H1 (cell line): ENCODE measurements around the gene PLD6. TPM values are rescaled to one million over a fixed set of nuclear protein-coding genes. Genes with fewer than 3 reads are reported as not detected.

ENCODE experiments used
- CTCF ChIA-PET: fragments of 300-600 bp; sonication (Branson Sonifier 250); formaldehyde crosslinking; loops from one replicate; lab custom pipeline; 2021; ENCODE audit not compliant: partially characterized antibody; lab: Charles Lee
- POLR2A ChIA-PET: fragments of 300-600 bp; sonication (Branson Sonifier 250); formaldehyde crosslinking; loops from one replicate; lab custom pipeline; 2021; ENCODE audit warnings: inconsistent platforms; ENCODE audit not compliant: partially characterized antibody; lab: Charles Lee
- DNase-seq, 2 experiments: peaks; one replicate each; pipeline versions ENCODE4 v3.0.0 to v3.0.0-alpha.2; 2010 to 2022; ENCODE audit warnings: low spot score in 2 of 2, low read depth in 1 of 2, mixed read lengths in 1 of 2
- FAIRE-seq: peaks from 2 replicates; lab custom pipeline; 2011; peaks lifted over from hg19 to GRCh38; lab: Jason Lieb, UNC
- H2AFZ ChIP-seq: 2 replicates; pipeline ENCODE4 v1.8.1; 2012; ENCODE audit warnings: low read length, inconsistent platforms
- H2AK5ac ChIP-seq: 2 replicates; pipeline ENCODE4 v1.6.1; 2013; ENCODE audit warnings: low read depth, low read length
- H2BK120ac ChIP-seq: replicated peaks from 2 replicates; pipeline ENCODE3; 2013; ENCODE audit warnings: low read depth, low read length, inconsistent platforms
- H2BK12ac ChIP-seq: 2 replicates; pipeline ENCODE4 v1.6.1; 2013; ENCODE audit warnings: low read depth, low read length
- H2BK15ac ChIP-seq: 2 replicates; pipeline ENCODE4 v1.6.1; 2013; ENCODE audit warnings: low read length
- H2BK20ac ChIP-seq: 2 replicates; pipeline ENCODE4 v1.6.1; 2013; ENCODE audit warnings: low read length
- H2BK5ac ChIP-seq: 2 replicates; pipeline ENCODE4 v1.6.1; 2013; ENCODE audit warnings: low read depth, low read length
- H3K14ac ChIP-seq: 2 replicates; pipeline ENCODE4 v1.6.1; 2013; ENCODE audit warnings: inconsistent platforms; ENCODE audit not compliant: insufficient read length
- H3K18ac ChIP-seq: 2 replicates; pipeline ENCODE4 v1.6.1; 2013; ENCODE audit warnings: low read length; ENCODE audit errors: extremely low read depth
- H3K23ac ChIP-seq: 2 replicates; pipeline ENCODE4 v1.6.1; 2013; ENCODE audit warnings: inconsistent platforms; ENCODE audit not compliant: insufficient read length
- H3K23me2 ChIP-seq: 2 replicates; pipeline ENCODE4 v1.6.1; 2013; ENCODE audit warnings: low read depth, low read length
- H3K27ac ChIP-seq: 2 replicates; pipeline ENCODE4 v1.6.1; 2011; ENCODE audit warnings: low read depth, low read length, inconsistent platforms
- H3K27me3 ChIP-seq, 4 experiments: replicated peaks in 1 of 4; 1 replicate in 1 of 4; 2 replicates in 3 of 4; pipeline versions ENCODE4 v1.6.1 to v1.8.1; 2011 to 2013; ENCODE audit warnings: low read length in 3 of 4, mild to moderate bottlenecking in 3 of 4, inconsistent platforms in 2 of 4, mixed read lengths in 2 of 4, moderate library complexity in 1 of 4; ENCODE audit not compliant: control insufficient read depth in 3 of 4, insufficient read depth in 3 of 4; ENCODE audit errors: extremely low read depth in 1 of 4
- H3K36me3 ChIP-seq, 4 experiments: 2 replicates each; pipeline versions ENCODE4 v1.6.1 to v1.8.1; 2011 to 2013; ENCODE audit warnings: mild to moderate bottlenecking in 4 of 4, low read length in 3 of 4, moderate library complexity in 2 of 4, control low read depth in 1 of 4, inconsistent platforms in 1 of 4; ENCODE audit not compliant: insufficient read depth in 4 of 4, control insufficient read depth in 2 of 4
- H3K4ac ChIP-seq: replicated peaks from 2 replicates; pipeline ENCODE3; 2013; ENCODE audit warnings: low read length, low read depth, mixed read lengths, inconsistent platforms; ENCODE audit not compliant: insufficient read length
- H3K4me1 ChIP-seq, 4 experiments: replicated peaks in 1 of 4; 1 replicate in 1 of 4; 2 replicates in 3 of 4; pipeline versions ENCODE4 v1.6.1 to v1.8.1; 2011 to 2013; ENCODE audit warnings: low read length in 3 of 4, inconsistent platforms in 2 of 4, mixed read lengths in 1 of 4; ENCODE audit not compliant: insufficient read depth in 4 of 4, control insufficient read depth in 3 of 4
- H3K4me2 ChIP-seq, 2 experiments: 2 replicates each; pipeline versions ENCODE4 v1.6.1 to v1.8.1; 2011 to 2013; ENCODE audit warnings: low read depth in 2 of 2, low read length in 2 of 2, control low read depth in 1 of 2, inconsistent platforms in 1 of 2, mild to moderate bottlenecking in 1 of 2; ENCODE audit not compliant: insufficient read depth in 1 of 2
- H3K4me3 ChIP-seq, 4 experiments: fragments of 200-600, 300-600 bp in 1 of 4; sonication (generic), shearing (Covaris generic), sonication (Bioruptor Twin) in 1 of 4; 2 replicates each; pipeline versions ENCODE4 v1.5.1 to v1.8.1; 2011 to 2016; ENCODE audit warnings: low read length in 4 of 4, low read depth in 3 of 4, control low read depth in 2 of 4, inconsistent platforms in 2 of 4, mild to moderate bottlenecking in 2 of 4, mixed read lengths in 1 of 4, moderate library complexity in 1 of 4; ENCODE audit not compliant: insufficient read depth in 2 of 4; ENCODE audit errors: extremely low read depth in 1 of 4
- H3K56ac ChIP-seq: replicated peaks from 2 replicates; pipeline ENCODE3; 2013; ENCODE audit warnings: low read depth, mild to moderate bottlenecking, mixed read lengths, low read length, inconsistent platforms; ENCODE audit not compliant: insufficient read length
- H3K79me1 ChIP-seq: 2 replicates; pipeline ENCODE4 v1.6.1; 2013; ENCODE audit warnings: low read depth, low read length, control low read depth
- H3K79me2 ChIP-seq, 2 experiments: 2 replicates each; pipeline versions ENCODE4 v1.6.1 to v1.8.1; 2012 to 2013; ENCODE audit warnings: low read length in 2 of 2, mild to moderate bottlenecking in 2 of 2, inconsistent platforms in 1 of 2; ENCODE audit not compliant: insufficient read depth in 2 of 2, control insufficient read depth in 1 of 2
- H3K9ac ChIP-seq, 4 experiments: replicated peaks in 1 of 4; 1 replicate in 1 of 4; 2 replicates in 3 of 4; pipeline versions ENCODE4 v1.6.1 to v1.8.1; 2011 to 2013; ENCODE audit warnings: low read depth in 3 of 4, low read length in 3 of 4, control low read depth in 2 of 4, mild to moderate bottlenecking in 2 of 4, moderate library complexity in 2 of 4, inconsistent platforms in 1 of 4; ENCODE audit errors: extremely low read depth in 1 of 4
- H3K9me3 ChIP-seq, 2 experiments: 2 replicates each; pipeline versions ENCODE4 v1.6.1 to v1.8.1; 2012 to 2013; ENCODE audit warnings: mild to moderate bottlenecking in 2 of 2, moderate library complexity in 2 of 2, control low read depth in 1 of 2, inconsistent platforms in 1 of 2, low read depth in 1 of 2, low read length in 1 of 2, mixed read lengths in 1 of 2; ENCODE audit not compliant: insufficient read depth in 2 of 2
- H4K20me1 ChIP-seq, 2 experiments: replicated peaks in 1 of 2; 2 replicates each; pipeline versions ENCODE3 to v1.8.1; 2011 to 2013; ENCODE audit warnings: inconsistent platforms in 2 of 2, low read length in 2 of 2, mild to moderate bottlenecking in 1 of 2; ENCODE audit not compliant: insufficient read depth in 2 of 2, control insufficient read depth in 1 of 2
- H4K5ac ChIP-seq: 2 replicates; pipeline ENCODE4 v1.6.1; 2013; ENCODE audit warnings: low read length, low read depth, mixed read lengths, inconsistent platforms; ENCODE audit not compliant: insufficient read length
- H4K8ac ChIP-seq: 2 replicates; pipeline ENCODE4 v1.8.0; 2013; ENCODE audit warnings: mild to moderate bottlenecking, moderate library complexity, low read length, inconsistent platforms; ENCODE audit not compliant: insufficient read depth; ENCODE audit errors: extremely low read depth
- H4K91ac ChIP-seq: replicated peaks from 2 replicates; pipeline ENCODE3; 2013; ENCODE audit warnings: low read length, mixed read lengths, inconsistent platforms; ENCODE audit not compliant: insufficient read length
- ATF3 ChIP-seq: IDR thresholded peaks from 2 replicates; pipeline ENCODE4 v1.6.1; 2011; ENCODE audit warnings: low read depth, mild to moderate bottlenecking, low read length; ENCODE audit not compliant: insufficient read depth
- BACH1 ChIP-seq: IDR thresholded peaks from 2 replicates; pipeline ENCODE4 v1.6.1; 2012; ENCODE audit warnings: low read length, improper control_type of control experiment
- NANOG ChIP-seq: IDR thresholded peaks from 2 replicates; pipeline ENCODE4 v1.6.1; 2011; ENCODE audit warnings: low read length, low read depth, mild to moderate bottlenecking, inconsistent platforms; ENCODE audit not compliant: insufficient read depth, poor library complexity, severe bottlenecking
- WGBS, 2 experiments: shearing (Covaris generic) in 1 of 2; methylation state at CpG; one replicate each; pipeline versions ENCODE4 v1.1.6 to v1.1.7; 2013 to 2015; ENCODE audit warnings: low lambda C conversion rate in 2 of 2, mixed read lengths in 2 of 2, inconsistent platforms in 1 of 2, low coverage in 1 of 2, missing lambda C conversion rate in 1 of 2; ENCODE audit not compliant: insufficient replicate concordance in 2 of 2, insufficient coverage in 1 of 2, insufficient read length in 1 of 2; ENCODE audit errors: extremely low coverage in 1 of 2, missing lambda C conversion rate in 1 of 2; 5-methylcytosine and 5-hydroxymethylcytosine counted together
- polyA plus RNA-seq, 7 experiments: library from polyadenylated mRNA; depleted of rRNA in 3 of 7; stranded (reverse) in 5 of 7; unstranded in 2 of 7; fragments of >200 nt in 5 of 7; fragments of 200-250 nt in 2 of 7; gene quantifications; 1 replicate in 5 of 7; 2 replicates in 1 of 7; 4 replicates in 1 of 7; pipeline versions ENCODE4 v1.2.1 to v1.2.3, GENCODE V29; 2011 to 2013; ENCODE audit warnings: missing spikeins in 2 of 7, mixed read lengths in 2 of 7
- total RNA-seq: library from RNA; stranded (reverse); fragmentation: NEBNext Ultra II Directional; extraction: Animal tissue kit (Norgen Biotek cat#: 25700); gene quantifications from 2 replicates; pipeline ENCODE4 v1.2.1, GENCODE V29; 2021

Gene PLD6
- total and polyA plus RNA-seq, 2 of the 8 experiments (the other 6 are each of a cell fraction or from before 2014, with no cell fraction given) = 0.20 to 0.22 TPM

DNA sequence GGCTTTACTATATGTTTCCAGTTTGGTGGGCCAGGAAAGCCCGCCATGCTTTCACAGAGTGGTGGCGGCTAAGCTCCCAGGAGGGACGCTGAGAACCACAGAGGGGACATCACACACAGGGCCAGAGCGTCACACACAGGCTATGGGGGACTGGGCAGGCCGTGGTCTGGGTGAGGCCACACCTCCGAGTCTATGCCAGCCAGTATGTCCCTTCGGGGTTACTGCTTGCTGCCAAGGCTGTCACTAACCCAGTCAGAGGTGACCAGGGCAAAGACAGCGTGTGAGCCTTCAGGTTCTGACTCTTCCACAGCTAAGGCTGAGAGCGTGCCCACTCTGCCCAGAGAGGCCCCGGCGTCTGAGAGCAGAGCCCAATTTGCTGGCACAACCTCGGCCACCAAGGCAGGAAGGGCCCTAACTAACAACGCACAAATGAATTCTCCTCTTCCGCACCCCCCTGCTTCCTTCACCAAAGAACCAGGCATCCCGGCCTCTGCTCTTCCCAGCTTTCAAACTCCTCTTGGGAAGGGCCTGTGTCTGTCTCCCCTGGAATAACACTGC, 2.9 kb downstream of the PLD6 start:
- ChIA-PET CTCF (interaction anchor here (1.3 kb wide), 1 partner anchor 62 kb away, joined by 3 read pairs; no protein-coding TSS in a partner anchor), POLR2A (interaction anchor here (1.1 kb wide), 1 partner anchor 11 kb away, joined by 4 read pairs; no protein-coding TSS in a partner anchor)
- no peaks in the 10 kb centered on the region for H3K79me2 ChIP-seq
- H2BK12ac ChIP-seq = no peak overlapping the region
- no peak overlapping the region for H2BK120ac ChIP-seq
- H3K36me3 ChIP-seq = no peaks in the 10 kb centered on the region
- no peak overlapping the region for H2BK15ac ChIP-seq
- H3K18ac ChIP-seq = no peak overlapping the region; the same call in 1 of the 2 replicates
- H3K4me3 ChIP-seq = no peak overlapping the region
- no peak overlapping the region for H3K27ac ChIP-seq
- H3K4me2 ChIP-seq = no peak overlapping the region
- no peak for TF ChIP-seq BACH1
- no peak for TF ChIP-seq ATF3
- no peak for TF ChIP-seq NANOG
- no peak overlapping the region for H4K5ac ChIP-seq
- H3K9ac ChIP-seq = no peak overlapping the region
- H4K8ac ChIP-seq = no peak overlapping the region
- FAIRE-seq (no peak), DNase-seq (no peak)
- H2BK20ac ChIP-seq = no peak overlapping the region
- H3K4ac ChIP-seq = no peak overlapping the region
- no peaks in the 10 kb centered on the region for H3K23me2 ChIP-seq
- no peak overlapping the region for H2BK5ac ChIP-seq
- H3K14ac ChIP-seq = no peak overlapping the region
- H3K56ac ChIP-seq = no peak overlapping the region
- 91% methylated on average over 15 of the region's 15 CpGs; no CpG with 5 or more reads in 1 of the 2 experiments for WGBS, 2 experiments
- H3K4me1 ChIP-seq = no peaks in the 10 kb centered on the region; a peak in 1 of 7 replicates
- H2AFZ ChIP-seq = no peak overlapping the region
- no peaks in the 10 kb centered on the region for H3K27me3 ChIP-seq
- no peaks in the 10 kb centered on the region for H3K79me1 ChIP-seq
- peaks cover 0 to 3% of the 10 kb centered on the region in 2 experiments; a peak in 1 of 4 replicates for H3K9me3 ChIP-seq
- no peak overlapping the region for H2AK5ac ChIP-seq
- no peak overlapping the region for H3K23ac ChIP-seq
- no peaks in the 10 kb centered on the region for H4K20me1 ChIP-seq
- no peak overlapping the region for H4K91ac ChIP-seq
